ENCODE data around the gene KIFBP.
"Not testable (repeated sequence)": the region's sequence is repeated elsewhere in the genome, so short reads cannot be mapped to it uniquely, and the experiment has no call there.

Gene KIFBP

DNA sequence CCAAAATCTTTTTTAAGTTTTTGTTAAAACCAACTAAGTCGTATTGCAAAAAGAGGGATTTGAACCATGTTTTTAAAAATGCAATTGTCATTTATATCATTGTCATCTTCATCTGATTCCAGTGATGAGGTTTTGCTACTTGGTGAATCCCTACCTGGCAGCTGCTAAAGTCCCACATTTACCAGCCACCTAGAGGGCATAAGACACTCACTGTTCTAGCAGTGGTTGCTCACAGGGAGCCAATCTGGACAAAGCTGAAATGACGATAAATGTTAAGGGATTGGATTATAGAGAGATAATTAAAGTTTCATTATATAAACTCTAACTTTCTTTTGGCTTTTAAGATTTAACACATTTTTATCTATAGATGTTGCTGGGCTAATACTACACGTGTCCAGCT is 18.7 kb downstream of the KIFBP start:
- no peaks in the 10 kb centered on the region for H3K4me1 ChIP-seq
- H3K27me3 ChIP-seq (ENCODE audit: control insufficient read depth, insufficient read depth, low read length): no peaks in the 10 kb centered on the region
- H2AFZ ChIP-seq: no peak overlapping the region
- H3K4me2 ChIP-seq (ENCODE audit: low read length): no peak overlapping the region
- no peak overlapping the region for H3K27ac ChIP-seq
- TF ChIP-seq, protein P1, sequence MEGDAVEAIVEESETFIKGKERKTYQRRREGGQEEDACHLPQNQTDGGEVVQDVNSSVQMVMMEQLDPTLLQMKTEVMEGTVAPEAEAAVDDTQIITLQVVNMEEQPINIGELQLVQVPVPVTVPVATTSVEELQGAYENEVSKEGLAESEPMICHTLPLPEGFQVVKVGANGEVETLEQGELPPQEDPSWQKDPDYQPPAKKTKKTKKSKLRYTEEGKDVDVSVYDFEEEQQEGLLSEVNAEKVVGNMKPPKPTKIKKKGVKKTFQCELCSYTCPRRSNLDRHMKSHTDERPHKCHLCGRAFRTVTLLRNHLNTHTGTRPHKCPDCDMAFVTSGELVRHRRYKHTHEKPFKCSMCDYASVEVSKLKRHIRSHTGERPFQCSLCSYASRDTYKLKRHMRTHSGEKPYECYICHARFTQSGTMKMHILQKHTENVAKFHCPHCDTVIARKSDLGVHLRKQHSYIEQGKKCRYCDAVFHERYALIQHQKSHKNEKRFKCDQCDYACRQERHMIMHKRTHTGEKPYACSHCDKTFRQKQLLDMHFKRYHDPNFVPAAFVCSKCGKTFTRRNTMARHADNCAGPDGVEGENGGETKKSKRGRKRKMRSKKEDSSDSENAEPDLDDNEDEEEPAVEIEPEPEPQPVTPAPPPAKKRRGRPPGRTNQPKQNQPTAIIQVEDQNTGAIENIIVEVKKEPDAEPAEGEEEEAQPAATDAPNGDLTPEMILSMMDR (IDR thresholded peaks at IDR 0.05): no peak
- H3K79me2 ChIP-seq: no peaks in the 10 kb centered on the region
- H3K36me3 ChIP-seq (ENCODE audit: control insufficient read depth, insufficient read depth, low read length): no peaks in the 10 kb centered on the region
- H3K4me3 ChIP-seq (ENCODE audit: low read depth, low read length): no peak overlapping the region
- H3K9me3 ChIP-seq (ENCODE audit: control insufficient read depth, low read length): no peaks in the 10 kb centered on the region
- H3K9ac ChIP-seq: no peak overlapping the region

DNA sequence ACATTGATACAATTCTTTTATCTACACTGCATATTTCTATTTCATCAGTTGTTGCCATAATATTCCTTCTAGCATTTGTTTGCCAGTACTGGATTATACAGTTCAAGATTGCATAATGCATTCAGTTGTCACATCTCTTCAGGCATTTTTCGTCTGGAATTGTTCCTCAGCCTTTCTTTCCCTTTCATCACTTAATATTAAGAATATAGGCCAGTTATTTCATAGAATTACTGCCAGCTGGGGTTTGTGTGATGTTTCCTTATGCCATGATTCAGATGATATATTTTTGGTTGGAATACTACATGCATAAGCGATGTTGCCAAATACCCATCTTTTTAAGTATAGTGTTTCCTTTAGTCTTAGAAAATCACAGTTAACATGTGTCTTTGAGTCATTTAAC is 20.8 kb downstream of the KIFBP start:
- TF ChIP-seq, protein P1 (IDR thresholded peaks at IDR 0.05): no peak
- no peaks in the 10 kb centered on the region for H3K9me3 ChIP-seq (ENCODE audit: control insufficient read depth, low read length)

DNA sequence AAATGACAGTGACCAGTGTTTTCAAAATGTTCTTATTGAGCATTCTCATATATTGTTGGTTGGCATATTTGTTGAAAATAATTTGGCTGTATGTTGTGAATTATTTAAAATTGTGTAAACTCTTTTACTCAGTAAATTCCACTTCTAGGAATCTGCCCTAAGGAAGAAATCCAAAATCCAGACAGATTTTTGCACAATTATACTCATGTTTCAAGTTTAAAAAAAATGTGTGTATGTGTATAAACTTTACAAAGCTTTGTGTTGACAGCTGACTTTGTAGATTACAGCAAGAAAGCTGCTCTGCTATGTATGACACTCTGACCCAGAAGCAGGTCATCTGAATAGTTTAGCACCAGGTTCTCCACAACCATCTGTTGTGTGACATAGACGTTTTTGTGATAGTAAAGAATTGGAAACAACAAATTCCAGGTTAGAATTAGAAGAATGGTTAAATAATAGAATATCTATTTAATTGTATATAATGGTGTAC is 21.6 kb downstream of the KIFBP start:
- TF ChIP-seq, protein P1 (IDR thresholded peaks at IDR 0.05): no peak
- no peak overlapping the region for H3K27ac ChIP-seq
- H3K79me2 ChIP-seq: no peaks in the 10 kb centered on the region
- no peak overlapping the region for H2AFZ ChIP-seq
- H3K9me3 ChIP-seq (ENCODE audit: control insufficient read depth, low read length): no peaks in the 10 kb centered on the region
- H3K36me3 ChIP-seq (ENCODE audit: control insufficient read depth, insufficient read depth, low read length): no peaks in the 10 kb centered on the region
- no peaks in the 10 kb centered on the region for H3K4me1 ChIP-seq
- no peak overlapping the region for H3K4me2 ChIP-seq (ENCODE audit: low read length)
- H3K4me3 ChIP-seq (ENCODE audit: low read depth, low read length): no peak overlapping the region
- no peak overlapping the region for H3K9ac ChIP-seq
- H3K27me3 ChIP-seq (ENCODE audit: control insufficient read depth, insufficient read depth, low read length): no peaks in the 10 kb centered on the region

More for the DNA sequence above, 20.8 kb downstream of the KIFBP start:
- Histone ChIP-seq H3K79me2 (no peaks in the 10 kb centered on the region), H3K4me3 (ENCODE audit: low read depth, low read length) (no peak overlapping the region), H3K4me1 (no peaks in the 10 kb centered on the region), H3K36me3 (ENCODE audit: control insufficient read depth, insufficient read depth, low read length) (no peaks in the 10 kb centered on the region), H2AFZ (no peak overlapping the region), H3K27me3 (ENCODE audit: control insufficient read depth, insufficient read depth, low read length) (no peaks in the 10 kb centered on the region), H3K9ac (no peak overlapping the region), H3K27ac (no peak overlapping the region), H3K4me2 (ENCODE audit: low read length) (no peak overlapping the region)

DNA sequence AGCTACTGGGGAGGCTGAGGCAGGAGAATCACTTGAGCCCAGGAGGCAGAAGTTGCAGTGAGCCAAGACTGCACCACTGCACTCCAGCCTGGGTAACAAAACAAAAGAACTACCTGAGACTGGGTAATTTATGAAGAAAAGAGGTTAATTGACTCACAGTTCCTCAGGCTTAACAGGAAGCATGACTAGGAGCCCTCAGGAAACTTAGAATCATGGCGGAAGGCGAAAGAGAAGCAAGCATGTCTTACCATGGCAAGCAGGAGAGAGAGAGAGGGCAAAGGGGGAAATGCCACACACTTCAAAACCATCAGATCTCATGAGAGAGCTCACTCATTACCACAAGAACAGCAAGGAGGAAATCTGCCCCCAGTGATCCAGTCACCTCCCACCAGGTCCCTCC is 24.2 kb downstream of the KIFBP start:
- H3K9ac ChIP-seq; H3K36me3 ChIP-seq (ENCODE audit: control insufficient read depth, insufficient read depth, low read length); H3K4me2 ChIP-seq (ENCODE audit: low read length); H2AFZ ChIP-seq; H3K9me3 ChIP-seq (ENCODE audit: control insufficient read depth, low read length); H3K4me3 ChIP-seq (ENCODE audit: low read depth, low read length); H3K27ac ChIP-seq; H3K79me2 ChIP-seq; H3K27me3 ChIP-seq (ENCODE audit: control insufficient read depth, insufficient read depth, low read length); H3K4me1 ChIP-seq: not testable (repeated sequence)

DNA sequence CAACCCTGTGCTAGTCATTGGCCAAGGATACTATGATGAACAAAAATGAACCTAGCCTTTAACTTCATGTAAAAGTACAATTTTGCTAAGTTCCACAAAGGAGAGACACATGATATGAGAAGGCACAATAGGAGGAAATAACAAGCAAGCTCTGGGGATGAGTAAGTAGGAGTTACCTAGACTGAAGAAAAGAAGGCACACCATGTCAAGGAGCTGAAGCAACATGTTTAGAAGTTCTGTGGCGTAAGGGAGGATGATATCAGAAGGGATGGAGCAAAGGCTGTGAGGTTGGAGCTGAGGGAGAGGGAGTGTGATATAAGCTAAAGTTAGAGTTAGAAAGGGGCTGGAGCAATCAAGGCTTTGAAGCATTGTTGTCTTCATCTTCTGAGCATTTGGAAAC is 25.6 kb downstream of the KIFBP start:
- Histone ChIP-seq H3K9ac (no peak overlapping the region), H2AFZ (no peak overlapping the region), H3K4me2 (ENCODE audit: low read length) (no peak overlapping the region), H3K36me3 (ENCODE audit: control insufficient read depth, insufficient read depth, low read length) (no peaks in the 10 kb centered on the region), H3K4me1 (no peaks in the 10 kb centered on the region), H3K27ac (no peak overlapping the region), H3K79me2 (no peaks in the 10 kb centered on the region), H3K27me3 (ENCODE audit: control insufficient read depth, insufficient read depth, low read length) (no peaks in the 10 kb centered on the region), H3K4me3 (ENCODE audit: low read depth, low read length) (no peak overlapping the region), H3K9me3 (ENCODE audit: control insufficient read depth, low read length) (no peaks in the 10 kb centered on the region)
- TF ChIP-seq, protein P1 (IDR thresholded peaks at IDR 0.05): no peak
